Measurements from ENCODE around the gene CSNK1A1. TPM values are rescaled to one million over a fixed set of nuclear protein-coding genes. Genes with fewer than 3 reads are reported as not detected.

CSNK1A1 gene
- total RNA-seq, 6 experiments from 2014 or later: 266 to 336 (median 310) TPM

- DNase-seq: no peak
- peak overlapping the region; percentile 99 for H3K27ac Mint-ChIP-seq
Measured at GRCh38 chr5:149488645-149489306, 62.5 kb downstream of the CSNK1A1 start.

GRCh38 chr5:149487672-149488071, 63.6 kb downstream of the CSNK1A1 start:
- Mint-ChIP-seq H3K4me1 (ENCODE audit: low read depth) (peaks cover 88% of the 10 kb centered on the region), H3K27me3 (ENCODE audit: insufficient read depth) (peaks cover 36% of the 10 kb centered on the region), H3K27ac (peak overlapping the region; percentile 99), H3K36me3 (ENCODE audit: low read depth) (peaks cover 16% of the 10 kb centered on the region), H3K4me3 (peak overlapping the region; percentile 44), H3K9me3 (peaks cover 5% of the 10 kb centered on the region; the same call in 1 of the 2 replicates)
- no peak for DNase-seq
- no peak for TF ChIP-seq CTCF (IDR thresholded peaks at IDR 0.05)

More at GRCh38 chr5:149488645-149489306, 62.5 kb downstream of the CSNK1A1 start:
- peaks cover 32% of the 10 kb centered on the region for H3K27me3 Mint-ChIP-seq (ENCODE audit: insufficient read depth)
- no peak for TF ChIP-seq CTCF (IDR thresholded peaks at IDR 0.05)
- peak overlapping the region; percentile 37 for H3K4me3 Mint-ChIP-seq
- peaks cover 83% of the 10 kb centered on the region for H3K4me1 Mint-ChIP-seq (ENCODE audit: low read depth)
- H3K9me3 Mint-ChIP-seq: peaks cover 5% of the 10 kb centered on the region; the same call in 1 of the 2 replicates
- H3K36me3 Mint-ChIP-seq (ENCODE audit: low read depth): peaks cover 24% of the 10 kb centered on the region

- H3K27me3 Mint-ChIP-seq (ENCODE audit: insufficient read depth): peaks cover 36% of the 10 kb centered on the region
- H3K4me1 Mint-ChIP-seq (ENCODE audit: low read depth): peaks cover 88% of the 10 kb centered on the region
- peaks cover 10% of the 10 kb centered on the region for H3K36me3 Mint-ChIP-seq (ENCODE audit: low read depth)
- H3K9me3 Mint-ChIP-seq: peaks cover 5% of the 10 kb centered on the region; the same call in 1 of the 2 replicates
- peak; percentile 69 for DNase-seq
- peak overlapping the region; percentile 44 for H3K4me3 Mint-ChIP-seq
- no peak for TF ChIP-seq CTCF (IDR thresholded peaks at IDR 0.05)
- H3K27ac Mint-ChIP-seq: peak overlapping the region; percentile 99
Measured at GRCh38 chr5:149486726-149487635, 64.3 kb downstream of the CSNK1A1 start.

- H3K36me3 Mint-ChIP-seq (ENCODE audit: low read depth): peaks cover 10% of the 10 kb centered on the region
- DNase-seq: peak; percentile 100
- peak overlapping the region; percentile 62 for H3K4me3 Mint-ChIP-seq
- H3K27me3 Mint-ChIP-seq (ENCODE audit: insufficient read depth): peaks cover 39% of the 10 kb centered on the region
- peaks cover 5% of the 10 kb centered on the region; the same call in 1 of the 2 replicates for H3K9me3 Mint-ChIP-seq
- H3K27ac Mint-ChIP-seq: peak overlapping the region; percentile 99
- TF ChIP-seq CTCF (IDR thresholded peaks at IDR 0.05): no peak
- H3K4me1 Mint-ChIP-seq (ENCODE audit: low read depth): peaks cover 83% of the 10 kb centered on the region
Measured at GRCh38 chr5:149485655-149486615, 65.3 kb downstream of the CSNK1A1 start.

- H3K4me3 Mint-ChIP-seq: no peak overlapping the region
- peaks cover 39% of the 10 kb centered on the region for H3K4me1 Mint-ChIP-seq (ENCODE audit: low read depth)
- TF ChIP-seq CTCF (IDR thresholded peaks at IDR 0.05): no peak
- H3K27me3 Mint-ChIP-seq (ENCODE audit: insufficient read depth): peaks cover 20% of the 10 kb centered on the region
- DNase-seq: no peak
- H3K9me3 Mint-ChIP-seq: no peaks in the 10 kb centered on the region
- H3K27ac Mint-ChIP-seq: no peak overlapping the region
- no peaks in the 10 kb centered on the region for H3K36me3 Mint-ChIP-seq (ENCODE audit: low read depth)
Measured at GRCh38 chr5:149481485-149481884, 69.8 kb downstream of the CSNK1A1 start.

Measured in HFFc6 (cell line).